Measurements from ENCODE around the gene DQX1. TPM values are rescaled to one million over a fixed set of nuclear protein-coding genes. Genes with fewer than 3 reads are reported as not detected.
"Not testable (repeated sequence)": the region's sequence is repeated elsewhere in the genome, so short reads cannot be mapped to it uniquely, and the experiment has no call there.

The DQX1 gene
- total RNA-seq, 4 donors from 2014 or later: 2.7 to 12.8 (median 6.4) TPM

- Histone ChIP-seq H3K27me3 (peaks cover 16% of the 10 kb centered on the region), H3K4me3 (no peak overlapping the region), H3K27ac (no peak overlapping the region), H3K9me3 (no peaks in the 10 kb centered on the region), H3K4me1 (peaks cover 14% of the 10 kb centered on the region), H3K36me3 (peaks cover 56% of the 10 kb centered on the region)
- DNase-seq (ENCODE audit: low spot score in 2 of 2): no peak
- no peak for TF ChIP-seq POLR2AphosphoS5 (IDR thresholded peaks at IDR 0.05)
- TF ChIP-seq EP300 (IDR thresholded peaks at IDR 0.05): no peak
- TF ChIP-seq POLR2A (IDR thresholded peaks at IDR 0.05): no peak
- TF ChIP-seq CTCF (IDR thresholded peaks at IDR 0.05): no peak
- WGBS: 94% methylated on average over 3 of the region's 3 CpGs
Observed at GRCh38 chr2:74493546-74493945, 32.5 kb downstream of the DQX1 start.

GRCh38 chr2:74491648-74492544 lies 34.1 kb downstream of the DQX1 start:
- Histone ChIP-seq H3K27me3 (no peaks in the 10 kb centered on the region), H3K27ac (no peak overlapping the region), H3K4me3 (no peak overlapping the region), H3K9me3 (no peaks in the 10 kb centered on the region), H3K4me1 (no peaks in the 10 kb centered on the region), H3K36me3 (peaks cover 56% of the 10 kb centered on the region)
- 97% methylated on average over 11 of the region's 12 CpGs for WGBS
- no peak for DNase-seq (ENCODE audit: low spot score in 2 of 2)
- no peak for TF ChIP-seq EP300 (IDR thresholded peaks at IDR 0.05)
- no peak for TF ChIP-seq CTCF (IDR thresholded peaks at IDR 0.05)
- TF ChIP-seq POLR2AphosphoS5 (IDR thresholded peaks at IDR 0.05): no peak
- TF ChIP-seq POLR2A (IDR thresholded peaks at IDR 0.05): no peak

- Histone ChIP-seq H3K36me3 (peaks cover 58% of the 10 kb centered on the region), H3K4me1 (no peaks in the 10 kb centered on the region), H3K27ac (no peak overlapping the region), H3K9me3 (no peaks in the 10 kb centered on the region), H3K27me3 (no peaks in the 10 kb centered on the region), H3K4me3 (no peak overlapping the region)
- TF ChIP-seq CTCF (IDR thresholded peaks at IDR 0.05) (no peak), POLR2A (IDR thresholded peaks at IDR 0.05) (no peak), EP300 (IDR thresholded peaks at IDR 0.05) (no peak), POLR2AphosphoS5 (IDR thresholded peaks at IDR 0.05) (no peak)
- 95% methylated on average over 9 of the region's 9 CpGs for WGBS
- no peak for DNase-seq (ENCODE audit: low spot score in 2 of 2)
Observed at GRCh38 chr2:74489906-74490305, 36.1 kb downstream of the DQX1 start.

- H3K27me3 ChIP-seq: no peaks in the 10 kb centered on the region
- H3K4me1 ChIP-seq: peaks cover 4% of the 10 kb centered on the region
- WGBS: 85% methylated on average over 9 of the region's 9 CpGs
- H3K4me3 ChIP-seq: no peak overlapping the region
- H3K27ac ChIP-seq: no peak overlapping the region
- no peaks in the 10 kb centered on the region for H3K9me3 ChIP-seq
- H3K36me3 ChIP-seq: peaks cover 52% of the 10 kb centered on the region
- TF ChIP-seq CTCF (IDR thresholded peaks at IDR 0.05) (no peak), POLR2A (IDR thresholded peaks at IDR 0.05) (no peak), POLR2AphosphoS5 (IDR thresholded peaks at IDR 0.05) (no peak), EP300 (IDR thresholded peaks at IDR 0.05) (no peak)
- DNase-seq (ENCODE audit: low spot score in 2 of 2): no peak
Observed at GRCh38 chr2:74488643-74489481, 37.2 kb downstream of the DQX1 start.

- Histone ChIP-seq H3K9me3 (no peaks in the 10 kb centered on the region), H3K27me3 (no peaks in the 10 kb centered on the region), H3K27ac (no peak overlapping the region), H3K4me3 (no peak overlapping the region), H3K36me3 (peaks cover 25% of the 10 kb centered on the region), H3K4me1 (peaks cover 22% of the 10 kb centered on the region)
- no peak for DNase-seq (ENCODE audit: low spot score in 2 of 2)
- WGBS: 81% methylated on average over 2 of the region's 2 CpGs
- TF ChIP-seq EP300 (IDR thresholded peaks at IDR 0.05): no peak
- no peak for TF ChIP-seq CTCF (IDR thresholded peaks at IDR 0.05)
- TF ChIP-seq POLR2A (IDR thresholded peaks at IDR 0.05): no peak
Observed at GRCh38 chr2:74486141-74486540, 39.9 kb downstream of the DQX1 start.

GRCh38 chr2:74483675-74484164 lies 42.3 kb downstream of the DQX1 start:
- not testable (repeated sequence) for H3K27ac ChIP-seq; H3K27me3 ChIP-seq; DNase-seq (ENCODE audit: low spot score in 2 of 2); H3K36me3 ChIP-seq; H3K9me3 ChIP-seq
- 80% methylated on average over 19 of the region's 19 CpGs for WGBS
- H3K4me3 ChIP-seq: peak overlapping the region; percentile 79
- peaks cover 31% of the 10 kb centered on the region for H3K4me1 ChIP-seq

Measured in suprapubic skin (tissue), 4 donors.